ENCODE measurements around the gene ANGPTL4. TPM values are rescaled to one million over a fixed set of nuclear protein-coding genes. Genes with fewer than 3 reads are reported as not detected.

ANGPTL4 gene
- total and polyA plus RNA-seq, 2 of the 13 experiments (the other 11 are each of a cell fraction or from before 2014, with no cell fraction given) = 0.80 to 21.7 TPM

GRCh38 chr19:8421484-8422461 lies 57.8 kb downstream of the ANGPTL4 start (continued):
- TF ChIP-seq ZNF574 (CRISPR knock-in tag; IDR thresholded peaks at IDR 0.05) (no peak; the same call in 1 of the 2 replicates), ZMAT3 (CRISPR knock-in tag; conservative IDR thresholded peaks at IDR 0.05) (no peak), ZNF577 (CRISPR knock-in tag; IDR thresholded peaks at IDR 0.05; ENCODE audit: borderline replicate concordance, low read depth) (no peak), FOXM1 (CRISPR knock-in tag; IDR thresholded peaks at IDR 0.05) (no peak), MIER3 (CRISPR knock-in tag; IDR thresholded peaks at IDR 0.05; ENCODE audit: borderline replicate concordance) (no peak), RFX3 (CRISPR knock-in tag; IDR thresholded peaks at IDR 0.05) (no peak), CEBPZ (IDR thresholded peaks at IDR 0.05; ENCODE audit: low read length) (no peak), SRF (IDR thresholded peaks at IDR 0.05; ENCODE audit: low read depth, low read length) (no peak), ZNF792 (CRISPR knock-in tag; IDR thresholded peaks at IDR 0.05) (peak; percentile 23; the same call in 1 of the 2 replicates), ZNF205 (CRISPR knock-in tag; IDR thresholded peaks at IDR 0.05) (no peak), ZNF75D (CRISPR knock-in tag; IDR thresholded peaks at IDR 0.05; ENCODE audit: borderline replicate concordance) (no peak), ZNF644 (CRISPR knock-in tag; IDR thresholded peaks at IDR 0.05; ENCODE audit: low read depth) (no peak), ZNF296 (CRISPR knock-in tag; conservative IDR thresholded peaks at IDR 0.05) (no peak), ZNF556 (CRISPR knock-in tag; IDR thresholded peaks at IDR 0.05; ENCODE audit: borderline replicate concordance) (peak; percentile 36; the same call in 1 of the 2 replicates), SMC3 (IDR thresholded peaks at IDR 0.05; ENCODE audit: low read length) (no peak; the same call in 1 of the 2 replicates), BCLAF1 (IDR thresholded peaks at IDR 0.05) (no peak), RNF219 (CRISPR knock-in tag; IDR thresholded peaks at IDR 0.05) (no peak)
